Measurements from ENCODE around the gene KRT79.

The KRT79 gene

GRCh38 chr12:52788192-52788875 is 45.8 kb downstream of the KRT79 start:
- no peak for DNase-seq

- no peak for DNase-seq
These were observed 46.6 kb downstream of the KRT79 start for GRCh38 chr12:52787324-52788191.

GRCh38 chr12:52784909-52785308 is 49.2 kb downstream of the KRT79 start:
- DNase-seq: no peak

- DNase-seq: no peak
These were observed 50.4 kb downstream of the KRT79 start for GRCh38 chr12:52783563-52784316.

- DNase-seq: no peak
These were observed 51.6 kb downstream of the KRT79 start for GRCh38 chr12:52782502-52782901.

- no peak for DNase-seq
These were observed 52.6 kb downstream of the KRT79 start for GRCh38 chr12:52781399-52782082.

GRCh38 chr12:52779914-52780313 is 54.2 kb downstream of the KRT79 start:
- no peak for DNase-seq

- no peak for DNase-seq
These were observed 55.3 kb downstream of the KRT79 start for GRCh38 chr12:52778833-52779232.

- no peak for DNase-seq
These were observed 56.5 kb downstream of the KRT79 start for GRCh38 chr12:52777566-52777965.

- DNase-seq: no peak
These were observed 57.2 kb downstream of the KRT79 start, which contains the start of gene KRT76 for GRCh38 chr12:52776913-52777395. KRT76 (minus strand) TSS chr12:52777345; CDS start chr12:52777291, 54 bp downstream.

GRCh38 chr12:52776435-52776834 is 57.7 kb downstream of the KRT79 start:
- no peak for DNase-seq

- DNase-seq: no peak
These were observed 59.4 kb downstream of the KRT79 start for GRCh38 chr12:52774629-52775250.

GRCh38 chr12:52772772-52773171 is 61.3 kb downstream of the KRT79 start:
- no peak for DNase-seq

- no peak for DNase-seq
These were observed 61.9 kb downstream of the KRT79 start for GRCh38 chr12:52772188-52772587.

GRCh38 chr12:52771505-52771904 is 62.6 kb downstream of the KRT79 start:
- DNase-seq: no peak

Measured in activated T-cell treated with anti-CD3 and anti-CD28 coated beads for 4 hours (primary cell).